Activated T-helper 1 cell treated with anti-CD3 and anti-CD28 coated beads, Interleukin-12 subunit alpha, Interleukin-12 subunit beta, Interleukin-2, Interleukin-4 antibody, amounts not matched to agents 30 ng/mL and 10 ng/mL and 1 ng/mL, durations not matched to agents 14 hours and 24 hours and 36 hours (primary cell): ENCODE data around the gene MMP14. TPM values are rescaled to one million over a fixed set of nuclear protein-coding genes. Genes with fewer than 3 reads are reported as not detected.
"Not testable (repeated sequence)": the region's sequence is repeated elsewhere in the genome, so short reads cannot be mapped to it uniquely, and the experiment has no call there.

ENCODE experiments used
- DNase-seq: peaks from one replicate; pipeline ENCODE4 v3.0.0; 2021; ENCODE audit warnings: low spot score
- H3K27ac Mint-ChIP-seq: one replicate; pipeline ENCODE4 v1.8.0; 2021; ENCODE audit warnings: mild to moderate bottlenecking, mixed read lengths
- H3K27me3 Mint-ChIP-seq: one replicate; pipeline ENCODE4 v1.8.0; 2022; ENCODE audit warnings: mild to moderate bottlenecking, moderate library complexity, mixed read lengths; ENCODE audit not compliant: insufficient read depth
- H3K36me3 Mint-ChIP-seq: one replicate; pipeline ENCODE4 v1.8.0; 2021; ENCODE audit warnings: low read depth, mixed read lengths
- H3K4me1 Mint-ChIP-seq: one replicate; pipeline ENCODE4 v1.8.0; 2021; ENCODE audit warnings: low read depth, mixed read lengths
- H3K4me3 Mint-ChIP-seq: one replicate; pipeline ENCODE4 v1.8.0; 2021; ENCODE audit warnings: mild to moderate bottlenecking, moderate library complexity, mixed read lengths
- H3K9me3 Mint-ChIP-seq: one replicate; pipeline ENCODE4 v1.8.0; 2021; ENCODE audit warnings: mixed read lengths
- intact Hi-C: fragments of 100-400 bp; cut with micrococcal nuclease; formaldehyde crosslinking; loops from one replicate; pipeline ENCODE4 v1.15.1; 2024
- total RNA-seq: library from RNA; stranded (reverse); gene quantifications from 2 replicates; pipeline ENCODE4 v1.2.3, GENCODE V29; 2022

Gene MMP14
- total RNA-seq, 1 donor from 2014 or later, result 2.6 TPM

DNA sequence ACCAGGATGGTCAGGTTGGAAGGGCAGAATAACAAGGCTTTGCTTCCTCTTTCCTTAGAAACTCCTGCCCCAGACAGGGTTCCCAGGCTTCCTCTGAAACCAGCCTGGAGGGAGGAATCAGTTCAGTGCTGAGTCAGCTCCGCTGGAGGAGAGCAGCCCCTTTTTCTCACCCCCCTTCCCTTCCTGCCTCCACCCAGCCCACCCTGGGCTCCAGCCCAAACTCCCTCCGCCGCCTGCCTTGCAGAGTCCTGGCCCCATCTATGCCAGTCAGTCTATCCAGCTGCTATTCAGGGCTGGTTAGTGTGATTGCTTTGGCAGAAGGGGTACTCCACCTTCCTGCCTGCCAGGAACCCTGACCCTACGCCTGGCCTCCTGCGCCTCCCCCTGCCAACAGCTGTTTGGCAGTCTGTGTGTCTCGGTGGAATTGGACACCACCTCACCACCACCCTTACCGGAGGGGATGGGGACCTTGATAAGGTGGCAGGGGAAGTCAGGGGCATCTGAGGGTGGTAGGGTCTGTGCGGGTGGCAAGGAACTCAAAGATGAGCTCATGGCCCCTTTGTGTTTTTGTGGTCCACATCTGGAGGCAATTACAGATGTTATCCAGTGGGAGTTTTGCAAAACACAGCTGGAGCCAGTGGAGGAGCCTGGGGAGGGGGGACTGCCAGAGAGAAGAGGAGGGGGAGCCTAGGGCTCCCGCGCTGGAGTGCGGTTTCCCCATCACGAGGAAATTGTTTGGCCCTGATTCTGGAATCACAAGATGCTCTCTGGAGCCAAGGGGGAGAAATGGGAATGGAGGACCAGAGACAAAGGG, 12.2 kb downstream of the MMP14 start:
- H3K27ac Mint-ChIP-seq, result no peak overlapping the region
- intact Hi-C loops, result no loop called here
- no peak for DNase-seq

DNA sequence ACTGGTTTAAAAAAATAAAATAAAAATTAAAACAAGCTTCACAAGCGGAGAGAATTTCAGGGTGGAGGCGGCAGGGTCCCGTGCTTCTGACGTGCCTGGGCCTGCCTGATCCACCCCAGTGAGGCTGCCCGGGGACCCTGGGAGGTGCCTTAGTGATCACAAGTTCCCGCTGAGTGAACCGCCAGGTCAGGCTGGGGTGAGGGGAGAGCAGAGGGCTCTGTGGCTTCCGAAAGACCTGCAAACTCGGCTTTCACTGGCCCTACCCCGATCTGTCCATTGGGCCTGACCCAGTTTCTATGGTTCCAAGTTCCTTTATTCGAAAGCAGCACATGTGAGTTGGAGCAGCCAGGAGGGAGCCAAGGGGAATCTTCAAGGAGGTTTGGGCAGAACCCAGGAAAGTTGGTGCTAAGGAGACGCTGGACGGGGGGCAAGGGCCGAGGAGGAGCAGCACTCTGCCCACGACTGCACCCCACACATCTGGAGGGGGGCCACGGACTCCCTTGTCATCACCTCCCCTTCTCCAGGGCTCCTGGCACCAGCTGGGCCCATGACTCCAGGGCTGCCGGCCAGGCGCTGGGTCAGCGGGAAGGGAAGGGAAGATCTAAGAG, 12.9 kb downstream of the MMP14 start:
- Mint-ChIP-seq H3K27ac (no peak overlapping the region), H3K4me1 (peaks cover 22% of the 10 kb centered on the region), H3K27me3 (peaks cover 5% of the 10 kb centered on the region), H3K36me3 (no peaks in the 10 kb centered on the region), H3K9me3 (no peaks in the 10 kb centered on the region), H3K4me3 (no peak overlapping the region)
- DNase-seq, result no peak
- intact Hi-C loops, result no loop called here

More for the DNA sequence above, 12.2 kb downstream of the MMP14 start:
- Mint-ChIP-seq H3K4me1 (peaks cover 20% of the 10 kb centered on the region), H3K27me3 (peaks cover 5% of the 10 kb centered on the region), H3K36me3 (no peaks in the 10 kb centered on the region), H3K9me3 (no peaks in the 10 kb centered on the region), H3K4me3 (no peak overlapping the region)

DNA sequence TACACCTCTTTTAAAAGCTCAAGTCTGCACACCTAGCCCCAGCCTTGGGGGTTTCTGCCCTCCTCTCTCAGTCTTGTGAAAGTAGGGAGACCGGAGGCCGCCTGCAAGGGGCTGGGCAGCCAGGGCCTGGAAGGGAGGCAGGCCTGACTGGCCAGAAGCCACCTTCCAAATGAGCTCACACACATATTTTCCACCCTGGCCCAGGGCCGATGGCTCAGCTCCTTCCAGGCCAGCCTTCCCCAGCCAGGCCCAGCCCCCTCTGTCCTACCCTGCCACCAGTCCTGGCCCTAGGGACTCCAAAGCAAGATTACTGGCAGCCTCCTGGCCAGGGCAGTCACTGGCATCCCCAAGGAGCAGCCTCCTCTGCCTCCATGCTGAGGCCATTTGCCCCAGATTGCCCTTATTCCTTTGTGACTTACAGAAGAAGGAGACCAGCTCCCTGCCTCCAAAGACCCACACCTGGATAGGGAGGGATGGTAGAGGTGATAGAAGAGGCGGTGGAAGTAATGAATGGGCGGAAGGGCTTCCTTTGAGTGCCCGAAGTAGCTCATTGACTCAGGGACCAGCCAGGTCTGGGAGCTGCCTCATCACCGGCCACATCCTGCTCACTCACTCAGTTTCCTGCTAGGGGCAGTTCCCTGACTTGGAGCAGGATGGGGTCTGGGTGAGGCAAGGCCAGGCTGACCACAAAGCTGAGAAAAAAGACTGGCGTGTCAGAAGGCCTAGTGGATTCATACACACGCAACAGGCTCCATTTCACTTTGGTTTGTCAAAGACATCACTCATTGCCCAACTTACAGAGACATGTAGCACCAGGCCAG, 14.8 kb downstream of the MMP14 start:
- Mint-ChIP-seq H3K27ac (peak overlapping the region; percentile 58), H3K27me3 (peaks cover 7% of the 10 kb centered on the region), H3K4me1 (peaks cover 34% of the 10 kb centered on the region), H3K36me3 (peaks cover under 1% of the 10 kb centered on the region), H3K4me3 (no peak overlapping the region), H3K9me3 (no peaks in the 10 kb centered on the region)
- intact Hi-C loops, result loop anchor here (2.0 to 10.0 kb wide), 4 partner anchors 264 to 986 kb away; partner anchors contain the start of gene DAD1
- peak; percentile 18 for DNase-seq

DNA sequence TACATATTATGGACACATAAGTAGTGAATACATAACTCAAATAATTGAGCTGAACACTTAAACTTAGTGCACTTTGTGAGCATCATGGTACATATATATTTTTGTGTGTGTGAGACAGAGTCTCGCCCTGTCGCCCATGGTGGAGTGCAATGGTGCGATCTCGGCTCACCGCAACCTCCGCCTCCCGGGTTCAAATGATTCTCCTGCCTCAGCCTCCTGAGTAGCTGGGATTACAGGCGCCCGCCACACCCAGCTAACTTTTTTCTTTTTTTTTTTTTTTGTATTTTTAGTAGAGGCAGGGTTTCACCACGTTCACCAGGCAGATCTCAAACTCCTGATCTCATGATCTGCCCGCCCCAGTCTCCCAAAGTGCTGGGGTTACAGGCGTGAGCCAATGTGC, 15.8 kb downstream of the MMP14 start:
- not testable (repeated sequence) for H3K36me3 Mint-ChIP-seq

DNA sequence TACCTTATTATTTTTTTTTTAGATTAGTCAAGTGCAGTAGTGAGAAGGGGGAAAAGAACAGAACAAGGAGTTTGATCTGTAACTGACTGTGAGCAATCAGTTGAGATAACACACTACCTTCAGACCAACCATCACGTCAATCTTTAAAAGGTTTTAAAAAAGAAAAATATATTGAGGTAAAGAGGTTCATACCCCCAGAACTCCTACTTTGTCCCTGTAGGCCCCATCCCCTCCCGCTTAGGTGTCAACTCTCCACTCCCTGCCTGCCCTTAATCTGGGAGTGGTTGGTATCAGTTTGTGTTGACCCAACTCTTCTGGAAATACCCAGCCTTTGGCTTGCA, 16.2 kb downstream of the MMP14 start:
- peaks cover 38% of the 10 kb centered on the region for H3K4me1 Mint-ChIP-seq
- peak overlapping the region; percentile 82 for H3K27ac Mint-ChIP-seq
- peaks cover 13% of the 10 kb centered on the region for H3K27me3 Mint-ChIP-seq
- intact Hi-C loops, result loop anchor here (2.0 to 10.0 kb wide), 4 partner anchors 194 to 988 kb away; partner anchors contain the start of gene DAD1
- no peaks in the 10 kb centered on the region for H3K9me3 Mint-ChIP-seq
- DNase-seq, result no peak
- peaks cover 3% of the 10 kb centered on the region for H3K36me3 Mint-ChIP-seq
- H3K4me3 Mint-ChIP-seq, result peak overlapping the region; percentile 81

More for the DNA sequence above, 15.8 kb downstream of the MMP14 start:
- intact Hi-C loops, result loop anchor here (2.0 to 10.0 kb wide), 4 partner anchors 193 to 987 kb away; partner anchors contain the start of gene DAD1
- not testable (repeated sequence) for H3K9me3 Mint-ChIP-seq, H3K27me3 Mint-ChIP-seq, DNase-seq, H3K27ac Mint-ChIP-seq, H3K4me3 Mint-ChIP-seq
- H3K4me1 Mint-ChIP-seq, result peaks cover 38% of the 10 kb centered on the region

DNA sequence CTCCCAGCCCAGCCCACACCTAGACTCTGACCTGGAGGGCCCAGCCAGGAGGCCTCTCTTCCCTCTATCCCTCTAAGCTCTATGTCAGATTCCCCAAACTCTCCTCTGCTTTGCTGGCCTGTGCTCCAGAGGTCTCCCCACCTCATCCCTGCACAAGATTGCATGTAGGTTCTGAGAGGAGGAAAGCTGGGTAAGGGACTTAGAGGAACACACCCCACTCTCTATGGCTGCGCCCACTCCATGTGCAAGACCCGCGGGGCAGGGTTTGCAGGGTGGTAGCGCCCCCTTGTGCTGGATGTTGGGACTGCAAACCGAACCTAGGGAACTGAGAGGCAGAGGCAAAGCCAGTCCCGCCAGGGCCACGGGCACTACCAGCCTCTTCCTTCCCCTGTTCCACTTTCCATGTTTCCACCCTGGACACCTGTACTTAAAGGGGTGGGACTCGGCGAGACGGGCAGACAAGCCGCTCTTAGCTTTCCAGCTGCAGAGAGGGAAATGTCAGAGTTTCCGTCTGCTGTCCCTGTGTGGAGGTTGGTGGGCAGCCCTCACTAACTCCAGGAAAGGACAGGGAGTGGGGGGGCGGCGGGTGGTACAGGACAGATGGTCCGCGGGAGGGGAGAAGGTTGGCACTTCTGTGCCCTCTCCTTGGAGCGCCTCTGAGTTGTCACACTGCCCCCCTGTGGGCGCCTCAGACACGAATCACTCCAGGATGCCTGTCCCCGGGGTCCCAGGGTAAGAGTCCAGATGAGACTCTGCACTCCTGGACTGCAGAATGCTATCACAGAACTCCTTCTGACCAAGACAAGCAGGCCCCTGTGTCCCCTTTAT, 16.8 kb downstream of the MMP14 start:
- H3K9me3 Mint-ChIP-seq, result no peaks in the 10 kb centered on the region
- peak; percentile 80 for DNase-seq
- intact Hi-C loops, result loop anchor here (1.0 to 10.0 kb wide), 11 partner anchors 24 to 988 kb away; partner anchors contain the start of genes DAD1, MRPL52 and OXA1L
- H3K27ac Mint-ChIP-seq, result peak overlapping the region; percentile 82
- peaks cover 3% of the 10 kb centered on the region for H3K36me3 Mint-ChIP-seq
- H3K4me3 Mint-ChIP-seq, result peak overlapping the region; percentile 81
- peaks cover 42% of the 10 kb centered on the region for H3K4me1 Mint-ChIP-seq
- peaks cover 13% of the 10 kb centered on the region for H3K27me3 Mint-ChIP-seq

DNA sequence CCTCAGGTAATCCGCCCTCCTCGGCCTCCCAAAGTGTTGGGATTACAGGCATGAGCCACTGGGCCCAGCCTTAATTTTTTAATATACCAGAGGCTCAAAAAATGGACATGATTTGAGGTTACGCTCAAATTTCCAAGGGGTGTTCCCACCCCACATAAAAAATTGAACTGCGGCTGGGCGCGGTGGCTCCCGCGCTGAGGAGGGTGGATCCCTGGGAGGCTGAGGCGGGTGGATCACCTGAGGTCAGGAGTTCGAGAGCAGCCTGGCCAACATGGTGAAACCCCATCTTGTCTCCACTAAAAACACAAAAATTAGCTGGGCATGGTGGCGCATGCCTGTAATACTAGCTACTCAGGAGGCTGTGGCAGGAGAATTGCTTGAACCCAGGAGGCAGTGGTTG, 17.9 kb downstream of the MMP14 start:
- not testable (repeated sequence) for H3K27ac Mint-ChIP-seq, DNase-seq, H3K4me3 Mint-ChIP-seq, H3K36me3 Mint-ChIP-seq, H3K9me3 Mint-ChIP-seq
- Mint-ChIP-seq H3K4me1 (peaks cover 49% of the 10 kb centered on the region), H3K27me3 (peaks cover 14% of the 10 kb centered on the region)
- intact Hi-C loops, result loop anchor here (5.0 to 10.0 kb wide), 3 partner anchors 267 to 989 kb away; partner anchors contain the start of gene DAD1

DNA sequence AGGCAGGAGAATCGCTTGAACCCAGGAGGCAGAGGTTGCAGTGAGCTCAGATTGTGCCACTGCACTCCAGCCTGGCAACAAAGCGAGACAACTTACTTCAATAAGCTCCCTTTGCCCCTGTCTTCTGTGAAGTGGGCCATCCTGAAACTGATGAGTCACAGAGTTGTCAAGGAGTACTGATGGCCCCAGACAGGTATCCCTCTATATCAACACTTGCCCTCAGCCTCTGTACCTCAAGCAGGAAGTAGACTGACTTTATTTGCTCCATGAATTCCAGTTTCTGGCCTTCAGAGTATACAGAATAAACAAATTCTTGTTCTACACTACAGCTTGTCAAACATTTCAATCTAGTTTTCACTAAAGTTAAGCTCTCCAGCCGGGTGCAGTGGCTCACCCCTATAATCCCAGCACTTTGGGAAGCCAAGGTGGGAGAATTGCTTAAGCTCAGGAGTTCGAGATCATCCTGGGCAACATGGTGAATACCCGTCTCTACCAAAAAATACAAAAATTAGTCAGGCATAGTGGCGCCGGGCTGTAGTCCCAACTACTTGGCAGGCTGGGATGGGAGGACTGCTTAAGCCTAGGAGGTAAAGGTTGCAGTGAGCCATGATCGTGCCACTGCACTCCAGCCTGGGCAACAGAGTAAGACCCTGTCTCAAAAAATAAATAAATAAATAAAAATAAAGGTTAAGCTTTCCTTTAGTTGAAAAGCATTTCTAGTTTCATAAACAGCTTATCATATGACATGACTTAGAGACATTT, 18.8 kb downstream of the MMP14 start:
- no peaks in the 10 kb centered on the region for H3K9me3 Mint-ChIP-seq
- H3K27me3 Mint-ChIP-seq, result peaks cover 14% of the 10 kb centered on the region
- H3K27ac Mint-ChIP-seq, result no peak overlapping the region
- peaks cover 3% of the 10 kb centered on the region for H3K36me3 Mint-ChIP-seq
- intact Hi-C loops, result loop anchor here (5.0 to 10.0 kb wide), 3 partner anchors 268 to 990 kb away; partner anchors contain the start of gene DAD1
- no peak for DNase-seq
- no peak overlapping the region for H3K4me3 Mint-ChIP-seq
- H3K4me1 Mint-ChIP-seq, result peaks cover 49% of the 10 kb centered on the region

DNA sequence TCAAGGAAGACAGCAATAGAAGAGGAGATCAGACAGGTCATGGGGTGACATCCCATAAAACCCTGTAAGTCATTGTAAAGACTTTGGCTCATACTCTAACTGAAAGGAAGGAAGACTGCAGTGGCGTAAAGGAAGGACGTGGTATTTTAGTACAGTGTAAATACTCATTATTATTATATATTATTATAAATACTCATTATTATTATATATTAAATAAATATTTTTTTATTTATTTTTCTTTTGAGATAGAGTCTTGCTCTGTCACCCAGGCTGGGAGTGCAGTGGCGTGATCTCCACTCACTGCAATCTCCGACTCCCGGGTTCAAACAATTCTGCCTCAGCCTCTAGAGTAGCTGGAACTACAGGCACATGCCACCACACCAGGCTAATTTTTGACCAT, 20.0 kb downstream of the MMP14 start:
- peaks cover 4% of the 10 kb centered on the region for H3K36me3 Mint-ChIP-seq
- peaks cover 45% of the 10 kb centered on the region for H3K4me1 Mint-ChIP-seq
- DNase-seq, result no peak
- peaks cover 2% of the 10 kb centered on the region for H3K9me3 Mint-ChIP-seq
- intact Hi-C loops, result loop anchor here (10.0 kb wide), 2 partner anchors 862 to 992 kb away; no protein-coding TSS in a partner anchor
- H3K4me3 Mint-ChIP-seq, result no peak overlapping the region
- H3K27ac Mint-ChIP-seq, result no peak overlapping the region
- peaks cover 25% of the 10 kb centered on the region for H3K27me3 Mint-ChIP-seq

DNA sequence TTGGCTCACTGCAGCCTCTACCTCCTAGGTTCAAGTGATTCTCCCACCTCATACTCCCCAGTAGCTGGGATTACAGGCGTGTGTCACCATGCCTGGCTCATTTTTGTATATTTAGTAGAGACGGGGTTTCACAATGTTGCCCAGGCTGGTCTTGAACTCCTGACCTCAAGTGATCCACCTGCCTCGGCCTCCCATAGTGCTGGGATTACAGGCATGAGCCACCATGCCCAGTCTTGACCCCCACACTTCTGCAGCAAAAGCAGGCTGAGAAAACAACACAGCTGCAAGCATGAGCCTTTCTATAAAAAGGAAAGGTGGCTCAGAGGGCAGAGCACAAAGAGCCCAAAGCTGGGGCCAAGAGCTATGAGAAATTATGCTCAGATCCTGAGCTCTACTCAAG, 24.0 kb downstream of the MMP14 start:
- H3K36me3 Mint-ChIP-seq, H3K9me3 Mint-ChIP-seq, H3K27ac Mint-ChIP-seq, H3K4me3 Mint-ChIP-seq, DNase-seq, intact Hi-C loops: not testable (repeated sequence)
- H3K4me1 Mint-ChIP-seq, result peaks cover 21% of the 10 kb centered on the region
- peaks cover 30% of the 10 kb centered on the region for H3K27me3 Mint-ChIP-seq

DNA sequence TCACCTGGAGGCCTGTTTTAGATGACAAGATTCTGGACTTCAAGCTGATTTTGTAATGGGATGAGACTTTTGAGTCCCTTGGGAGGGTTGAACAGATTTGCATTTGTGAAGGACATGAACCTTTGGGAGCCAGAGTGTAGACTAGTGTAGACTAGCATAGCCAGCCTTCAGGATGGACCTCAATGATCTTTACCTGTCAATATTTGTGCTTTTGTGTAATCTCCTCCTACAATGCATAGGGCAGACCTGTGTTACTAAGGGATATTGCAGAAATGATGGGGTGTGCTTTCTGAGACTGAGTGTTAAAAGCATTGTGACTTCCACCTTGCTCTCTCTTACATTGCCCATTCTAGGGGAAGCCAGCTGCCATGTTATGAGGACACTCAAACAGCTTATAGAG, 25.3 kb downstream of the MMP14 start:
- H3K4me1 Mint-ChIP-seq, result peaks cover 16% of the 10 kb centered on the region
- DNase-seq, result no peak
- H3K27me3 Mint-ChIP-seq, result peaks cover 26% of the 10 kb centered on the region
- H3K36me3 Mint-ChIP-seq, result peaks cover 7% of the 10 kb centered on the region
- no peak overlapping the region for H3K27ac Mint-ChIP-seq
- intact Hi-C loops, result no loop called here
- peaks cover 8% of the 10 kb centered on the region for H3K9me3 Mint-ChIP-seq
- H3K4me3 Mint-ChIP-seq, result no peak overlapping the region
